HS-5 (cell line): ENCODE measurements around the gene ZNF234.
A peak's percentile ranks its signal among the peaks of the same experiment; 100 is the strongest.
"Not testable (repeated sequence)": the region's sequence is repeated elsewhere in the genome, so short reads cannot be mapped to it uniquely, and the experiment has no call there.

Experiments used
- DNase-seq: peaks from one replicate; pipeline ENCODE4 v3.0.0-alpha.2; 2012; ENCODE audit warnings: low read depth

Gene ZNF234

GRCh38 chr19:44182145-44182544, 40.8 kb downstream of the ZNF234 start:
- no peak for DNase-seq

DNA sequence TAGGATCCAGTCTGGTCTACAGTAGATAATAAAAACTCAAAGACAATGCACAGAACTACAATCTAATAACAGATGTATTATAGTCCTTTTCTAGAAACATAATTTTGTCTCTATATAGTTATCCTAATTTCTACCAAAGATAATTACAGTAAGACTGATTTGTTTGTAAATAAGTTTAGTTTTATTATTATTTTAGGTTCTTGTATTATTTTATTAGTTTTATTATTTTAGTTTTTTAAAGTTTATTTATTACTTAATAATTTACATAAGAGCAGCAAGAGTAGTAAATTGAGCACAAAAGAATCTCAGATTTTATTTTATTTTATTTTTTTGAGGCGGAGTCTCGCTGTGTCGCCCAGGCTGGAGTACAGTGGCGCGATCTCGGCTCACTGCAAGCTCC, 48.7 kb downstream of the ZNF234 start:
- DNase-seq = no peak

DNA sequence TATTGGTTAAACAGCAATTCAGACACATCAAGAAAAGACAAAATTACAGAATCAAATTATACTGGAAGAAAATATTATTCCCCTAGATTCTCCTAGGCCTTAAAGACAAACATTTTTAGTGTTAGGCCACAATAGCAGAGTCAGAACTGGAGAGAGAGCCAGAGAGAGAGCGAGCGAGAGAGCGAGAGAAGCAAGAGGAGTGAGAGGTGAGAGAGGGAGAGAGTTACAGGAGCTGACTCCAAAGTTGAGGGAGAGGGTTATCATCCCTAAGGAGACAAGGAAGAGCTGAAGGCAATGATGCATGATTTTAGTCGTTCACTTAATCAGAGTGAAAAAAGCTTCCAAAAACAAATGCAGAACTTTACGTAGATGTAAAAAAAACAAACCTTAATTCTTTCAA, 50.8 kb downstream of the ZNF234 start:
- no peak for DNase-seq

- DNase-seq = no peak
These were observed 55.4 kb downstream of the ZNF234 start for GRCh38 chr19:44196772-44197171.

DNA sequence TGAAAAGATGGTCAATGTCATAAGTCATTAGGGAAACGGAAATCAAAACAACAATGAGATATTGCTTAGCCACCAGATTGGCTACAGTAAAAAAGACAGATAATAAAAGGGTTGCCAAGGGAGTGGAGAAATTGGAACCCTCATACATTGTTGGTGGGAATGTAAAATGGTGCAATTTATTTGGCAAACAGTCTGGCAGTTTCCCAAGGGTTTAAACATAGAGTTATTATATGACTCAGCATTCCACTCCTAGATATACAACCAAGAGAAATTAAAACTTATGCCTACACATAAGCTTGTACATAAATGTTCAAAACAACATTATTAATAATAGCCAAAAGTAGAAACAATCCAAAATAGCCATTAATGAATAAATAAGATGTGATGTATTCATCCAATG, 61.1 kb downstream of the ZNF234 start:
- no peak for DNase-seq

DNA sequence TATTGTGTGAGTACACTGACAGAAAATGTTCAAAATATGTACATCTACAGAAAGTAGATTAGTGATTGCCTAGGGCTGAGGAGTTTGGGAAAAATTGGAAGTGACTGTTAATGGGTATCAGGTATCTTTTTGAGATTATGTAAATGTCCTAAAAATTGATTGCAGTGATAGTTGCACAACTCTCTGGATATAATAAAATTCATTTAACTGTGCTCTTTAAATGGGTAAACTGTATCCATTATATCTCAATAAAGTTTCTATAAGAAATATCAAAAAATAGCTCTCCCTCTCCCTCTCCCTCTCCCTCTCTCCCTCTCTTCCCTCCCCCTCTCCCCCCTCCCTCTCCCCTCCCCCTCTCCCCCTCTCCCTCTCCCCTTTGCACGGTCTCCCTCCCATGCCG, 61.6 kb downstream of the ZNF234 start:
- no peak for DNase-seq

DNA sequence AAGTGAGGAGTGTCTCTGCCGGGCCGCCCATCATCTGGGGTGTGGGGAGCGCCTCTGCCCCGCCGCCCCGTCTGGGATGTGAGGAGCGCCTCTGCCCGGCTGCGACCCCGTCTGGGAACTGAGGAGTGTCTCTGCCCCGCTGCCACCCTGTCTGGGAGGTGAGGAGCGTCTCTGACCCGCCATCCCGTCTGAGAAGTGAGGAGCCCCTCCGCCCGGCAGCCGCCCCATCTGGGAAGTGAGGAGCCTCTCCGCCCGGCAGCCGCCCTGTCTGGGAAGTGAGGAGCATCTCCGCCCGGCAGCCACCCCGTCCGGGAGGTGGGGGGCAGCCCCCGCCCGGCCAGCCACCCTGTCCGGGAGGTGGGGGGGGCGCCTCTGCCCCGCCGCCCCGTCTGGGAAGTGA, 62.5 kb downstream of the ZNF234 start:
- not testable (repeated sequence) for DNase-seq

DNA sequence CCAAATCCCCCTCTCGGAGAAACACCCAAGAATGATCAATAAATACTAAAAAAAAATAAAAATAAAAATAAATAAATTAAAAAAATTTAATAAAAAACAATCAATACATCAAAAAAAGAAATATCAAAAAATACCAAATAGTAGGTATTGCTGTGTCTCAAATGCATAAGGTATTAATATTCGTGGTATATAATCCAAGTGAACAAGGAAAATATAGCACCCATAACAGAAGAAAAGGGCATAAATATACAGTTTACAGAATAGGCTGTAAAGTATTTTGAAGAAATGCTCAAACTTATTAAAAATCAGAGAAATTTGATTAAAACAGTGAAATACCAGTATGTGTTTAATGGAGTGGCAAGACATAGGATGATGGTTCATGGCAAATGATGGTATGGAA, 63.4 kb downstream of the ZNF234 start:
- DNase-seq = no peak

DNA sequence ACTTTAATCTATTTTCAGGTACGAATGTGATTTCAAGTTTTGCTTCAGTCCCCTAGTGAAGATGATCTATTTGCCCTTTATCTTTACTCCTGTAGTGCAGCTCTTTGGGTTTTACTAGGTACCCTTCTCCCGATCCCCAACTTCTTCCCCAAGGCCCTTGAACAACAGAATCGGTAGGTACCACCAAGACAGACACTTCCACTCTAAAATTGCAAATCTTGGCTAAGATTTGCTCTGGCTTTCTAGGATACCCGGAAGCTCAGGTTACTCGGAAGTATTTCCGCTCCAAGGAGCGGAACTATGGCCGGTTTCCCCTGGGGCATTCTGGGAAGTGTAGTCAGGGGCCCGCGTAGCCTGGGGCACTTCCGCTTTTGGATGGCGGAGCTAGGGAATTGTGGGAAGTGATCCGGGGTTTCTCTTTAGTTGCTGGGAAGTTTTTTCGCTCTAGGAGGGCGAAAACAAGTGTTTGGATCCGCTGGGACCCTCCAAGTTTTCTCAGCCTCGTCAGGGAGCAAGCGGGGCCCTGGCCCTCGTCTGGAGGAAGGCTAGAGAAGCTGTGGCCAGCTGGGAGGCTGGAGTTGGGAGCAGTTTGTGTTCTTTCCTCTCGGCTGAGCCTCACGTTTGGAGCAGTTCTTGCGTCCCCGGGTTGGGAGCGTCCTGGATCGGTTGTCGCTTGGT, 65.9 kb downstream of the ZNF234 start:
- DNase-seq = peak; percentile 86
